NCI-H748 treated with DMSO at 0.1 percent for 48 hours (cell line): ENCODE results near the gene CDH13.

ENCODE experiments used
- DNase-seq: peaks from one replicate; lab custom pipeline; 2025; lab: John Stamatoyannopoulos, UW

The CDH13 gene

GRCh38 chr16:83513008-83513755 is 886.4 kb downstream of the CDH13 start:
- DNase-seq: no peak

- no peak for DNase-seq
Observed at GRCh38 chr16:83515395-83515794, 888.6 kb downstream of the CDH13 start.

DNA sequence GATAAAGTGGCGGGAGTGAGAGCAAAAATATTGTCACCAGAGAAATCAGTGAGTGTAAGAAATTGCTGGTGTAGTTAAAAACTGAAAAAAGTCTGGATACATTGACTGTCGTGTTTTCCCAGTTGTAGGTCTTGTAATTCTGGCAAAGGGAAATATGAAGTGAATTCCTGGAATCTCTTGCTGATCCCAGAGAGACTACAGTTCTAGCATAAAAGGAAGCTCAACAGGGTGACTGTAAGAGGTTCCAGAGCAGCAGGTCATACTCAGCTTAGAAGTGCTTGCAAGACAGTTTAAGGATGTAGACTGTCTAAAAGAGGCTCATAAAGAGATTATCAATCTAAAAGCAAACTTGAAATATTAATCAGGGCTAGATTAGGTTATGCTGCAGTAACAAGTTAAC is 890.2 kb downstream of the CDH13 start:
- no peak for DNase-seq

DNA sequence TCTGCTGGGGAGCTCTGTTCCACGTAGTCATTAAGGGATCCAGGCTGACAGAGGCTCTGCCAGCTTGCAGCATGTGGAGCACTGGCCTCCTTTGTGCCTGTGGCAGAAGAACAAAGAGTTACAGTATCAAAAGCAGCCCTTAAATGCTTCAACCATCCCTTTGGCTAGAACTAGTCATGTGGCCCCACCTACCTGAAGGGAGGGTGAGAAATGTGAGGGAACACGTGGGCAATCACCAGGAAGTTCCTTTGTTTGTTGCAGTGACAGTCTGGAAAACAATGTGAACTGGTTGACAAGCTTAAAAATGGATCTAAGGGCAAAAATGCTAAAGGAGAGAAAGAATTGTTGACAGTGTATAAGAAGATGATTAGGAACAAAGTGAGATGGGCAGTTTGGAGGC is 890.6 kb downstream of the CDH13 start:
- no peak for DNase-seq

DNA sequence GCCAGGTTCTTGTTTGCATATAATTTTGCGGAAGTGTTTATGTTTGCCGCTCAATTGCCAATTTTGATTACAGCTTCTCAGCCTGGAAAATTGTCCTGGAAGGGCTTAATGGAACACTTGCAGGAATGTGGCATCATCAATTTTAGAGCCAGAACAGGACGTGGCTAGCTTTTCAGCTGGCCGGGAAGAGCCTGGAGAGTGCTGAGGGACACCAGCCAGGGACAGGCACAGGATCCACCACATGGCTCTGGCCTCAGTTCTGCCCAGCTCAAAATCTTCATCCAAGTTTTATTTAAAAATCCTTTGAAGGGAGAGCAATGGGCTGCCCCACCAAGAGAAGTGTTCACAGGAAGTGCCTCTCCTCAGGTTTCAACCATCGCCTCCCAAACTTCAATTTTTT is 893.8 kb downstream of the CDH13 start:
- DNase-seq: no peak

GRCh38 chr16:83530293-83530692 is 903.5 kb downstream of the CDH13 start:
- no peak for DNase-seq

DNA sequence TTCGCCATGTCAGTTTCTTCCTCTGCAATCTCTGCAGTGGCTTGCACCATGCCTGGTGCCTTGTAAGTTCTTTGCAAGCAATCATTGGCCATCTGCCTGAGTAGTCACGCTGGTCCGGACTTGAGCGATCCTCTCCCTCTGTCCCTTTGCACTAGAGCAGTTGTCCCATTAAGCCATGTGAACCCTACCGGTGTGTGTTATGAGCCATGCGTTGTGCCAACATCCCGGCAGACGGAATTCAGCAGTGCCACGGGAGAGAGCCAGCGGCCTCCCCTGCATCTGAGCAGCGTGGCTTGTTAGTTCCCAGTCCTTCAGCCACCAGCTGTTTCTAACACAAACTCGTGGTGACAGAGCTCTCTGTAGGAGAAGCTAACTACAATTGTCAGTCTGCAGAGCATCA is 905.9 kb downstream of the CDH13 start:
- no peak for DNase-seq

GRCh38 chr16:83533193-83533592 is 906.4 kb downstream of the CDH13 start:
- peak; percentile 54 for DNase-seq

DNA sequence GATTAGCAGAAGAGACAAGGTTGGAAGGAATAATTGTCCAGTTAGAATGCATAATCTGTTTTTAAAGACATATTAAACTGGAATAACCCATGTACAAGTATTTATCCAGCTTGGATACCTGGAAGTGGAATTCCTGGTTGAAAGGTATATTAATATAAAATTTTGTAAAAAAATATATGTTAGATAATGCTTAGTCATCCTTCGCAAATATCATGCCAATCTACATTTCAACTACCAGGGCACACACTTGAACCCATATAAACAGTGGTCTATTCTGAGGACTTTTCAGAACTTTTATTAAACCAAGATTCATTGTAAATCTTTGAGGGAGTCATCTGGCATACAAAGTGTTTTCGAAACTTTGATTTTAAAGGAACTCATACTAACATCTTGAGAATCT is 911.9 kb downstream of the CDH13 start:
- no peak for DNase-seq

DNA sequence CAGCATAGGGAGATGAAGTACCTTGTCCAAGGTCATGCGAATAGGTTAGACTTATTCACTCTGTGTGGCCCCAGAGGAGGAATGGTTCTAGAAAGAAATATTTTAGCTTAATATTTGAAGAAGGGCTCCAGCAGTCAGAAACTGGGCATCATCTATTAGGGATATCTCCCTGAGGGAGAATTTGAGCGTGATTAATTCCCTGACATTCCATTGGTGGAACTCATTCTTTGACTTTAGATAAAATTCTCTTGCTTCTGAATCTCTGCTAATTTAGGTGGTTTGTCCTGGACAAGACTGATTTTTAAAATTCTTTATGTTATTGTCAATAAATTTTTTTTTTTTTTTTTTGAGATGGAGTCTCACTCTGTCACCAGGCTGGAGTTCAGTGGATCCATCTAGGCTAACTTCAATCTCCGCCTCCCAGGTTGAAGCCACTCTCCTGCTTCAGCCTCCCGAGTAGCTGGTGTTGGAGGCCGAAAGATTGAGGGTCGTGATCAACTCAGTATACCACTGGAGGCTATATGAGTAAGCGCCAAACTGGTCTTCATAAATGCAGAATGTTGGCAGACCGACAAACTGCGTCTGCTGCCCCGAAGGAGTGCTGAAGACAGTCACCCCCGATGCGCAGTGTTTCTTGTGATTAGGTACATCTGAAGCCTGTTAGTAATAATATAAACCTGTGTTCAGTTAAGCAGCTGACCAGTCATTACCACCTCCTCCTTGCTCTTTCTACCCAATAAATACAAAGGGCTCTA is 913.1 kb downstream of the CDH13 start:
- DNase-seq: no peak

DNA sequence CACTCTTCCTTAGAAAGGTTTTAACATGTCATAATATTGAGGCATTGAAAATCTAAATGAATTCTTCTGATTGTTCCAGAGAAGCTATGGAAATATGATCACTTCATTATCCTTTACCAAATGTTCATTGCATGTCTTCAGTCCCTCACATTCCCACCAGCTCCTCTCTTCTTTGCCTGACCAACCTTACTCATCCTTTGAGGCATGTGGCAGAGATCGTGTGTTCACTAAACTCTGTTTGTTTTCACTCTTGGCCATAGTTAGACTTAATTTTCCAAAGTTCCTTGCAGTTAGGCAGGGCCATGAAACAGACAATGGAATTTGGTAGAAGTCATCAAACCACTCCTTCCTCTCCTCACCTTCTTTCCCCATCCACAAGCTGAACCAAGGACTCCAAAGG is 914.5 kb downstream of the CDH13 start:
- DNase-seq: no peak

DNA sequence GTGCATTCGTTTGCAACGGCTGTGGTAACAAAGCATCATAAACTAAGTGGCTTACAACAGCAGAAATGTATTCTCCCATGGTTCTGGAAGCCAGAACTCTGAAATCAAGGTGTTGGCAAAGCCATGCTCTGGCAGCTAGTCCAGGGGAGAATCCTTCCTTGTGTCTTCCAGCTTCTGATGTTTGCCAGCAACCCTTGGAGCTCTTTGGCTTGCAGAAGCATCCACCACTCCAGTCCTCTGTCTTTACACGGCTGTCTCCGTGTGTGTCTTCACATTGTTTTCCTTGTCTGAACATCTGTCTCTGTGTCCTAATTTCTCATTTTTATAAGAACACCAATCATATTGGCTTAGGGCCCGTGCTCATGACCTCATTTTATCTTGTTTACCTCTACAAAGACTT is 915.7 kb downstream of the CDH13 start:
- DNase-seq: no peak

DNA sequence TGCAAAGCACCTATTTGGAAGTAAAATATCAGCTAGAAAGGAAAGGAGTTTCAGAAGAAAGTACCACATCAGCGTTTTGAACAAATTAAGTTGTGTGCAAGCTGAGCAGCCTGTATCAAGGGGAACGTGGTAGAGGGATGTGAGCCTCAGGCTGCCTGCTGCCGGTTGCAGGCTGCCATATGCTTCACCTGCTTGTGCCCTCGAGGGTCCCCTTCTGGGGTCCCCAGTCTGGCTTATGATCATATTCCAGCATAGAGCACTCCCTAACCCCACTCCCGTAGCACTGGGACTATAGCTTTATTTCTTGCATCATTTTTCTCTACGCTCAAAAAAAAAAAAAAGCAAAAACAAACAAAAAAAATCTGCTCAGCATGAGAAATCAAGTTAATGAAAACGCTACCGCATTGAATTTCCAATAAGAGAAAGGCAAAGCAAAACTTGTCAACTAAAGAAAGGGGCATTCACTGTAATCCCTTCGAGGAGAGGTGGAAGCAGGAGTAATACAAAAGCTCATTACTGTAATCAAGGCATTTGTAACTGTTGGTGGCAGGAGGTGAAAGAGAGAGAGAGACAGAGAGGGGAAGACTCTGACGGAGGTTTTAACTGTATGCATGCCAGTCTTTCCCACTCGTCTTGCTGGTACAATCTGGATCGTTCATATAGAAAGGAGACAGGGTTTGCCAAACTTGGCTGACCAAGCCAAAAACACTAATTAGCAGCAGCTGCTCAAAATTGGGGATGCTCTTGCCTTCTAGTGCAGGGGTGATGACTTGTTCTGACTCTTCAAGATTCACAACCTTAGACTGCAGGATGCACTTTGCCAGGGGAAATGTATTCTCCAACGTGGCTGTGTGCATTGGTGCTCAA is 922.8 kb downstream of the CDH13 start:
- no peak for DNase-seq

- no peak for DNase-seq
Observed at GRCh38 chr16:83550183-83550569, 923.4 kb downstream of the CDH13 start.

- no peak for DNase-seq
Observed at GRCh38 chr16:83552228-83552627, 925.5 kb downstream of the CDH13 start.

DNA sequence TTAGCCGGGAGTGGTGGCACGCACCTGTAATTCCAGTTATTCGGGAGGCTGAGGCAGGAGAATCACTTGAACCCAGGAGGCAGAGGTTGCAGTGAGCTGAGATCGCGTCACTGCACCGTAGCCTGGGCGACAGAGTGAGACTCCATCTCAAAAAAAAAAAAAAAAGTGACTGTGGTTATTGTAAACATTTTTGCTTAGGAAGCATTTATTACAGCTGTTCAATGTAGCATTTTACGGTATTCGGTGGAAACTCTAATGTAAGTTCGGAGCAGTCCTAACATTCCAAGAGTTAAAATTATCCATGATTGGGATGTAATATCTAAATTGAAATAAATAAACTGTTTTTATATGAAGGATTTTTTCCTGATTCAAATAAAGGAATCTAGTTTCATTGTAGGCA is 926.2 kb downstream of the CDH13 start:
- no peak for DNase-seq

DNA sequence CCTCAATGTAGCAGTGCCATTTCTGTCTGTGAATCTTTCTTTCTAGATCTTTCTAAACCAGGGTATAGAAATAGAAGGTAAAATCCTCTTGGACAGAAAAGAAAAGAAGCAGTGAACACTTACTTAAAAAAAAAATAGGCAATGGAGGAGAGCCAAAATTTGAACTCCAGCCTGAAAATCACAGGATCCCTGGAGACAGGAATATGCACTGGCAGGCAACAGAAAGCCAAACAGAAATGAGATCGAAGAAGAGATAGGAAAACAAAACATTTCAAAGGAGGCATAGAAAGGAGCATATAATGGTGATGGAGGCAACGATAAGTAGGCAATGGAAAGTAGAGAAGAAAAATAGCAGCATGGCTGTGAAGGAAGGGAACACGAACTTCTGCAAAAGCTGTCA is 927.3 kb downstream of the CDH13 start:
- no peak for DNase-seq

DNA sequence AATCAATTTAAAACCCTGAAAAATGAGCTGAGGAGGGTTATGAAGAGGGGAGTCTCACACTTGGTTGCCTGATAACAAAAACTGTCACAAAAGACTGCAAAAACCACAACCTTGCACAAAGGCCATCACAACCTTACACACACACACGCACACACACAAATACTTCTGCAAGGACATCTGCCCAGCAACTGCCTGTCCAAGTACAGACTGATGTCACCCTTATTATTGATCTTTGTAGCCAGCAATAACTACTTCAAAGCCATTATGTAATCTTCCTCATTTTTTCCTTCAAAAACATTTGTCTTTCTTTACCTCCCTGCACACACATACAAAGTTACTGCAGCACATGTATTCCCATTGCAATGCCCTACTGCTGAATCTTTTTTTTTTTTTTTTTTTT is 927.8 kb downstream of the CDH13 start:
- no peak for DNase-seq

DNA sequence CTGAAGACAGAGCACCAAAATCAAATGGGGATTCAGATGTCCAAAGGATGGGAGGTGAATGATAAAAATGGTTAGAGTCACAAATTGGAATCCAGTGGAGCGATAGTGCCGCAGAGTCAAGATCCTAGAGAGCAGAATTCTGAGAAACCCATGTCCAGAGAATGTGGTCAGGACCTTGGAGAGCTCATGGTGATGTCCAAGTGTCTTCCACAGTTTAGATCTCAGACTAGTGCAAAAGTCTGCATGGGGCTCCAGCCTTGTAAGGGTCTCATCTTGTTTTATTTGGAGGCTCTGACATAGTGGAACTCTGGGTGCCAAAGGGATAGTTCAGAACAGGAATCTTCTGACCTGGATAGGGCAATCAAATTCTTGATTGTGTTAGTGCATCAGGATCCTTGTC is 935.1 kb downstream of the CDH13 start:
- DNase-seq: no peak

- no peak for DNase-seq
Observed at GRCh38 chr16:83568345-83568744, 941.6 kb downstream of the CDH13 start.

- no peak for DNase-seq
Observed at GRCh38 chr16:83574388-83574787, 947.6 kb downstream of the CDH13 start.

DNA sequence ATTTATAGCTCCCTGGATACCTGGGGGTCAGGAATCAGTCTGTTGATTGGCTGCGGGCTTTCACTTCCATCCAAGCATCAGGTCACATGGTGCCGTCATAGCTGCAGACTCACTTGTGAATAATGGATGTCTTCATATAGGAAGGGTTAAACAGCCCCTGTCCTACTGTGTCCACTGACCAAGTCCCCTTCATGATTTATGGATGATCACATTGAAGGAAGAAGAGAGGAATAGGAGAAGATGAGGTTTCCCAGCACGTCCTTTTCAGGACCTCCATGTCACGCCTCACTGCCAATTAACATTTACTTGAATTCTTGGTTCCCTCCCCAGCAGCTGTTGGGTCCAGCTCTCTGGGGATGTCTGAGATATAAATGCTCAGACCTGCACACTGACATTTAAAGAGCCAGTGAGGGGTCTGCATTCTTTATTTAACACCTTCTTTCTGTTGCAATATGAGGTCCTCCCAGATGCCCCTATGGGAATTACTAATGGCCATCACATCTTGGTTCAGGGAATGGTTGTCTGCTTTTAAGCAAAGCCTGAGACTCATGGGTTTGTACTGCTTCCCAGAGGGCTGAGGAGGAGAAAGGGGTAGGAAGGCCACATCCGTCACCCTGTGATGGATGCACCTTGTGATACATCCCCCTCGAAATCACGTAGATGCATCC is 950.4 kb downstream of the CDH13 start:
- no peak for DNase-seq
